ENCODE data around the gene PLAC1.

The PLAC1 gene

DNA sequence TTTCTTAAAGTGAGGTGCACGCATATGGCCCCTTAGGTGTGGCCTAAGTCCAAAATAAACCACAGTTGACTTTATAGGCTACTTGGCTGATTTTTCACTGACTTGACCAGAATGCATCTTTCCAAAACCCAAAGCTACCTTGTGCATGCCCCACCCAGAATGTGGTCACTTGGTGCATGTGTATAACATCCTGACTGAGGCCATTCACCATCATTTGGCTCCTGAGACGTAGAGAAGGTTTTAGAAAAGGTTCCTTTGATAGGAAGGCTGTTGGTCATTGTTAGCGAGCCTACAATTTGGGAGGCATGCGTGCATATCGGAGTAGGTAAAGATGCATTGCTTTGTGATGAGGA lies 84.6 kb downstream of the PLAC1 start:
- no peak for TF ChIP-seq EZH2phosphoT487 (IDR thresholded peaks at IDR 0.05; ENCODE audit: borderline replicate concordance, low read length)
- TF ChIP-seq, protein P1, sequence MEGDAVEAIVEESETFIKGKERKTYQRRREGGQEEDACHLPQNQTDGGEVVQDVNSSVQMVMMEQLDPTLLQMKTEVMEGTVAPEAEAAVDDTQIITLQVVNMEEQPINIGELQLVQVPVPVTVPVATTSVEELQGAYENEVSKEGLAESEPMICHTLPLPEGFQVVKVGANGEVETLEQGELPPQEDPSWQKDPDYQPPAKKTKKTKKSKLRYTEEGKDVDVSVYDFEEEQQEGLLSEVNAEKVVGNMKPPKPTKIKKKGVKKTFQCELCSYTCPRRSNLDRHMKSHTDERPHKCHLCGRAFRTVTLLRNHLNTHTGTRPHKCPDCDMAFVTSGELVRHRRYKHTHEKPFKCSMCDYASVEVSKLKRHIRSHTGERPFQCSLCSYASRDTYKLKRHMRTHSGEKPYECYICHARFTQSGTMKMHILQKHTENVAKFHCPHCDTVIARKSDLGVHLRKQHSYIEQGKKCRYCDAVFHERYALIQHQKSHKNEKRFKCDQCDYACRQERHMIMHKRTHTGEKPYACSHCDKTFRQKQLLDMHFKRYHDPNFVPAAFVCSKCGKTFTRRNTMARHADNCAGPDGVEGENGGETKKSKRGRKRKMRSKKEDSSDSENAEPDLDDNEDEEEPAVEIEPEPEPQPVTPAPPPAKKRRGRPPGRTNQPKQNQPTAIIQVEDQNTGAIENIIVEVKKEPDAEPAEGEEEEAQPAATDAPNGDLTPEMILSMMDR (IDR thresholded peaks at IDR 0.05; ENCODE audit: low read depth, low read length, poor library complexity, severe bottlenecking), result no peak
- Histone ChIP-seq H3K4me3 (ENCODE audit: low read length) (no peak overlapping the region), H3K36me3 (ENCODE audit: control insufficient read depth, low read length) (no peaks in the 10 kb centered on the region), H3K27me3 (ENCODE audit: control insufficient read depth, low read length) (no peaks in the 10 kb centered on the region), H3K4me1 (ENCODE audit: control insufficient read depth, low read length) (no peaks in the 10 kb centered on the region), H3F3A (ENCODE audit: control insufficient read depth, insufficient read depth) (no peaks in the 10 kb centered on the region), H3K4me2 (ENCODE audit: low read length) (no peak overlapping the region), H3K79me2 (ENCODE audit: control insufficient read depth, low read length) (no peaks in the 10 kb centered on the region), H3K9me2 (replicated peaks; ENCODE audit: control insufficient read depth, low read length) (no peaks in the 10 kb centered on the region), H3K27ac (ENCODE audit: low read depth, low read length) (no peak overlapping the region), H4K20me1 (ENCODE audit: control insufficient read depth, insufficient read depth, low read depth, low read length) (no peaks in the 10 kb centered on the region), H3K9me3 (ENCODE audit: control insufficient read depth, insufficient read depth, low read length) (no peaks in the 10 kb centered on the region)

GRCh38 chrX:134572816-134573682 lies 85.2 kb downstream of the PLAC1 start:
- Histone ChIP-seq H3F3A (ENCODE audit: control insufficient read depth, insufficient read depth) (no peaks in the 10 kb centered on the region), H3K4me3 (ENCODE audit: low read length) (no peak overlapping the region), H3K27ac (ENCODE audit: low read depth, low read length) (no peak overlapping the region), H4K20me1 (ENCODE audit: control insufficient read depth, insufficient read depth, low read depth, low read length) (no peaks in the 10 kb centered on the region), H3K4me1 (ENCODE audit: control insufficient read depth, low read length) (no peaks in the 10 kb centered on the region), H3K79me2 (ENCODE audit: control insufficient read depth, low read length) (no peaks in the 10 kb centered on the region), H3K36me3 (ENCODE audit: control insufficient read depth, low read length) (no peaks in the 10 kb centered on the region), H3K27me3 (ENCODE audit: control insufficient read depth, low read length) (no peaks in the 10 kb centered on the region), H3K9me2 (replicated peaks; ENCODE audit: control insufficient read depth, low read length) (no peaks in the 10 kb centered on the region), H3K9me3 (ENCODE audit: control insufficient read depth, insufficient read depth, low read length) (no peaks in the 10 kb centered on the region), H3K4me2 (ENCODE audit: low read length) (no peak overlapping the region)
- no peak for TF ChIP-seq EZH2phosphoT487 (IDR thresholded peaks at IDR 0.05; ENCODE audit: borderline replicate concordance, low read length)
- TF ChIP-seq, protein P1 (IDR thresholded peaks at IDR 0.05; ENCODE audit: low read depth, low read length, poor library complexity, severe bottlenecking), result no peak

- H3K27ac ChIP-seq (ENCODE audit: low read depth, low read length), result no peak overlapping the region
- H3K9me2 ChIP-seq (replicated peaks; ENCODE audit: control insufficient read depth, low read length), result no peaks in the 10 kb centered on the region
- H3K79me2 ChIP-seq (ENCODE audit: control insufficient read depth, low read length), result no peaks in the 10 kb centered on the region
- no peaks in the 10 kb centered on the region for H3F3A ChIP-seq (ENCODE audit: control insufficient read depth, insufficient read depth)
- no peaks in the 10 kb centered on the region for H3K4me1 ChIP-seq (ENCODE audit: control insufficient read depth, low read length)
- H3K27me3 ChIP-seq (ENCODE audit: control insufficient read depth, low read length), result no peaks in the 10 kb centered on the region
- H3K36me3 ChIP-seq (ENCODE audit: control insufficient read depth, low read length), result no peaks in the 10 kb centered on the region
- no peaks in the 10 kb centered on the region for H4K20me1 ChIP-seq (ENCODE audit: control insufficient read depth, insufficient read depth, low read depth, low read length)
- no peak overlapping the region for H3K4me3 ChIP-seq (ENCODE audit: low read length)
- TF ChIP-seq, protein P1 (IDR thresholded peaks at IDR 0.05; ENCODE audit: low read depth, low read length, poor library complexity, severe bottlenecking), result no peak
- TF ChIP-seq EZH2phosphoT487 (IDR thresholded peaks at IDR 0.05; ENCODE audit: borderline replicate concordance, low read length), result no peak
- no peaks in the 10 kb centered on the region for H3K9me3 ChIP-seq (ENCODE audit: control insufficient read depth, insufficient read depth, low read length)
- H3K4me2 ChIP-seq (ENCODE audit: low read length), result no peak overlapping the region
Measured at GRCh38 chrX:134571796-134572195, 86.5 kb downstream of the PLAC1 start.
